GM19372 (cell line): Measurements from ENCODE around the gene PPT1.

Source experiments
- ATAC-seq: cut with Tn5 transposase; IDR thresholded peaks from one replicate; pipeline ENCODE4 v1.9.1; 2021; ENCODE audit warnings: mild to moderate bottlenecking, low read depth, moderate library complexity; ENCODE audit not compliant: unreplicated experiment

The PPT1 gene

DNA sequence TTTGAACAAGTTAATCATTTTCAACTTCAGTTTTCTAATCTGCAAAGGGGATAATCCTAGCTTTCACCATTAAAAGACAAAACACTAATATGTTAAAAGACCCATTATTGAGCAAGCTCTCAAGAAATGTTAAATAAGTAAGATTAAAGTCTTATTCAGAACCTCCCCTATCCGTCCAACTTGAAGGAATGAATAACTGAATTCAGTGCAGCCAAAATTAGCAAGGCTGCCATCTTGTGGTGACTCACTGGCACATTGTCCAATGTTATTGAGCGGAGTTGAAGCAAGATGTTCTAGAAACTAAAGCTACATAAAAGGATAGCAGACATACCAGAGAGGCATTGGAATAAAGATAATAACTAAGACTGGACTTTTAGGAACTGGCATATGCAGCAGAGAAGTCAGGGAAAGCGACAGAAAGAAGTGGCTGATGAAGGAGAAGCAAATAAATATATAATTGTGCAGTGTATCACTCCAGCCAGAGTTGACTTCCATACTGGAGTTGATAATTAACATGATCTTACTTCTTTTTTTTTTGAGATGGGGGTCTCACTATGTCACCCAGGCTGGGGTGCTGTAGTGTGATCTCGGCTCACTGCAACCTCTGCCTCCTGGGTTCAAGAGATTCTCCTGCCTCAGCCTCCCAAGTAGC lies 64.7 kb downstream of the PPT1 start:
- no peak for ATAC-seq

DNA sequence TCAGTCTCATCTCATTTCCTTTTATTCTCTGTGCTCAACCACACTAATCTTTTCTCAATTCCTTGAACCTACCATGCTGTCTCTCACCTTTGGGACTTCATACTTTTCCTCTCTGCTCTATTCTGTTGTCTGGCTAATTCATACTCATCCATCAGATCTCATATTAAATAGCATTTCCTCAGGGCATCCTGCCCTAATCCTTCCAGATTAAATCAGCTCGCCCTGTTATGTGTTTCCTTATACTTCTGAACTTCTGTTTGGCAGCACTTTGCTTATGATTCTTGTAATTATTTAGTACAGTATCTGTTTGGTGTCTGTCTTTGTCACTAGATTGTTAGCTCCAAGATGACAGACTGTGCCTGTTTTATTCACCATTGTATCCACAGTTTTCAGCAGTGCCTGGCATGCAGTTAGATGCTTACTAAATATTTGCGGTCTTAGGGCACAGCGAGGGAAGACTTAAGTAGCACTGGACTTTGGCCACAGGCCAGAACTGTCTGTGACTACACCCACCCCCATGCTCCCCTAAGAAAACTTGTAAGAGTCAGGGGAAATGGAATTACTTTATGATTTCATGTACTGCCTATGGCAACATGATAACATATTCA lies 66.4 kb downstream of the PPT1 start:
- no peak for ATAC-seq

DNA sequence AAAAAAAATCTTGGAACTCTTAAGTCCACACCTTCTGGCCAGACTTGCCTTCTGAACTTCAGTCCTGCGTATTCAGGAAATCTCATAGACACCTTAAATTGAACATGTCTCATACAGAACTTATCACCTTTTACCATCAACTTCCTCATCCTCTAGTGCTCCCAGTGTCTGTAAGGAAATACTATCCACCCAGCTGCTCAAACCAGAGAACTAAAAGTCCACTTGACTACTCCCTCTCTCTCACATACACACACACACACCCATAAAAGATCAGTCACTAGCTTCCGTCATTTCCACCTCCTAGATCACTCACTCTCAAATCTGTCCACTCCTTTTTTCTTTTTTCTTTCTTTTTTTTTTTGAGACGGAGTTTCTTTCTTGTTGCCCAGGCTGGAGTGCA lies 67.4 kb downstream of the PPT1 start:
- ATAC-seq, result no peak

DNA sequence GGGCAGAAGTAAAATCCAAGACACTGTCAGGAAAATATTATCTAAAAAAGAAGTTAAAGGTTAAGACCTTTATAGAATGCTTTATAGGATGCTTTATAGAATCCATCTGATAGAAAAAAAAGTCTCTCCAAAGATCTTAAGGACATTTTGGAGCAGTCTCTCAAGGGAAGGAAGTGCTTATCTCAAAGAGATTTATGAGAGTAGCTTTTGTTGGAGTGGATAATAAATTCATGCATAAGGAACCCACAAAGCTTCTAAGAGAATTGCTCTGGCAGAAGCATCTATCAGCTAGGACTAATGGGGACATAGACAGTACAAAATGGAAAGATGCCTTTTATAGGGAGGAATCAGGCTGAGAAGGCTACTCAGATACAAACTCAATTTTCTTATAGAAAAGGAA lies 69.4 kb downstream of the PPT1 start:
- ATAC-seq, result no peak

DNA sequence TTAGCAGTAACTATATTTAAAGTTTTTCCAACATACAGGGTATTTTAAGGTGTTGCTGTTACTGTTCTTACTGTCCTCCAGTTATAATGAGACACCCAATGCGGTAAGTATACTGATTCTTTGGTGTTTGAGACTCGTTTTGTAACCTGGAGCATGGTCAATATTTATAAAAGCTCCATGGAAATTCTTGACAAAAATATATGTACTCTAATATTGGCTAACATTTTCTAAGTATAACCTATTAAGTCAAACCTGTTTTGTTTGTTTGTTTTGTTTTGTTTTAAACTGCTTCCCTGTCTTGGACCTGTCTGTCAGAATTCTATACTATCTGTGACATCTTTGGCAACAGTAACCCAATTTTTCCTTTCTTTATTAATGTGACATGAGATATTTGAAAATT lies 72.4 kb downstream of the PPT1 start:
- no peak for ATAC-seq

DNA sequence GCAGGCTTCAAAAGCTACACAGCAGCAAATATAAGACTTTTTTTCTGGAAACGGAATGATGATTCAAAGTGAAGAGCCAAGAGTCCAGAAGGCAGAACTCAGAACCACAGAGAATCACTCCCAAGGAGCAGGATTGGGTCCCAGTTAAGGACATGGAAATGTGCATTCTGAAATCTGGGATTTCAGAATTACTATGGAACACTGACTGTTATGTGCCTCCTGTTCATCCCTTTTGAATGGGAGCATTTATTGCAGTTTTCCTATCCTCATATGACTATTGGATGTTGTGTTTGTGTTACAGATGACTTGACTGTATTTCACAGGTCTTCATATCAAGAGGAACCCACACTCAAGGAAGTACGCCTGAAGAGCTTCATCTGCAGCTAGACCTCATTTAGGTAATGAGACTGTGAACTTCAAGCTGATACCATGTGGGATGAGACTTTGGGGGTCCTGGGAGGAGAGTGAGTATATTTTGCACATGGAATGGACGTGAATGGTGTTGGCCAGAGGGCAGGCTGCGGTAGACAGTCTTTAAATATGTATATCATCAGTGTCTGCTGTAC lies 73.6 kb downstream of the PPT1 start:
- ATAC-seq, result no peak
